ENCODE data around the gene SCTR.

Gene SCTR

DNA sequence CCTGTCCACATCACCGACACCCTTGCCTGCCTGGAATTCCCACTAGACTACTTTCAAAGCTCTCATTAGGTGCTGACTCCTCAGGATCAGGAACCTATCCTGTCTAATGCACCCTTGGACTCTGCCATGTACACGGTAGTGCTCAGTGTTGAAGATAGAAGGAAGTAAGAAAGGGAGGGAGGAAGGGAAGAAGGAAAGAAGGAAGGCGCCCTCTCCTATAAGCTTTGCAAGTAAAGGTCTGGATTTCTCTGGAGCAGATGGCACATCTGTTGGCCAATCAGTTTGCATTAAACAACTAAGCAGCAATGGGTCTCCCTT, 45.3 kb downstream of the SCTR start:
- H3K36me3 ChIP-seq (replicated peaks): no peaks in the 10 kb centered on the region
- H3K27me3 ChIP-seq (replicated peaks): peaks cover 3% of the 10 kb centered on the region
- in situ Hi-C loops (cut with HindIII; ENCODE audit: low pct_ligation_motif_present, low sequenced_read_pairs): loop anchor here (10.0 kb wide), 1 partner anchor 74 kb away; no protein-coding TSS in a partner anchor
- DNase-seq: no peak
- no peak overlapping the region for H3K4me3 ChIP-seq (ENCODE audit: low read depth, low read length)
- no peak overlapping the region for H3K27ac ChIP-seq
- no peak for TF ChIP-seq CTCF (IDR thresholded peaks at IDR 0.05; ENCODE audit: low read depth, low read length, missing control alignments)

- no peak for DNase-seq
- Histone ChIP-seq H3K36me3 (replicated peaks) (no peaks in the 10 kb centered on the region), H3K27ac (no peak overlapping the region), H3K4me3 (ENCODE audit: low read depth, low read length) (no peak overlapping the region), H3K27me3 (replicated peaks) (peaks cover 2% of the 10 kb centered on the region)
- in situ Hi-C loops (cut with HindIII; ENCODE audit: low pct_ligation_motif_present, low sequenced_read_pairs): loop anchor here (10.0 kb wide), 1 partner anchor 74 kb away; no protein-coding TSS in a partner anchor
- TF ChIP-seq CTCF (IDR thresholded peaks at IDR 0.05; ENCODE audit: low read depth, low read length, missing control alignments): no peak
Measured at GRCh38 chr2:119478188-119478977, 45.9 kb downstream of the SCTR start.

- TF ChIP-seq CTCF (IDR thresholded peaks at IDR 0.05; ENCODE audit: low read depth, low read length, missing control alignments): no peak
- Histone ChIP-seq H3K36me3 (replicated peaks) (no peaks in the 10 kb centered on the region), H3K4me3 (ENCODE audit: low read depth, low read length) (no peak overlapping the region), H3K27me3 (replicated peaks) (peaks cover 2% of the 10 kb centered on the region), H3K27ac (no peak overlapping the region)
- no peak for DNase-seq
- in situ Hi-C loops (cut with HindIII; ENCODE audit: low pct_ligation_motif_present, low sequenced_read_pairs): loop anchor here (10.0 kb wide), 1 partner anchor 72 kb away; no protein-coding TSS in a partner anchor
Measured at GRCh38 chr2:119477113-119477505, 47.2 kb downstream of the SCTR start.

DNA sequence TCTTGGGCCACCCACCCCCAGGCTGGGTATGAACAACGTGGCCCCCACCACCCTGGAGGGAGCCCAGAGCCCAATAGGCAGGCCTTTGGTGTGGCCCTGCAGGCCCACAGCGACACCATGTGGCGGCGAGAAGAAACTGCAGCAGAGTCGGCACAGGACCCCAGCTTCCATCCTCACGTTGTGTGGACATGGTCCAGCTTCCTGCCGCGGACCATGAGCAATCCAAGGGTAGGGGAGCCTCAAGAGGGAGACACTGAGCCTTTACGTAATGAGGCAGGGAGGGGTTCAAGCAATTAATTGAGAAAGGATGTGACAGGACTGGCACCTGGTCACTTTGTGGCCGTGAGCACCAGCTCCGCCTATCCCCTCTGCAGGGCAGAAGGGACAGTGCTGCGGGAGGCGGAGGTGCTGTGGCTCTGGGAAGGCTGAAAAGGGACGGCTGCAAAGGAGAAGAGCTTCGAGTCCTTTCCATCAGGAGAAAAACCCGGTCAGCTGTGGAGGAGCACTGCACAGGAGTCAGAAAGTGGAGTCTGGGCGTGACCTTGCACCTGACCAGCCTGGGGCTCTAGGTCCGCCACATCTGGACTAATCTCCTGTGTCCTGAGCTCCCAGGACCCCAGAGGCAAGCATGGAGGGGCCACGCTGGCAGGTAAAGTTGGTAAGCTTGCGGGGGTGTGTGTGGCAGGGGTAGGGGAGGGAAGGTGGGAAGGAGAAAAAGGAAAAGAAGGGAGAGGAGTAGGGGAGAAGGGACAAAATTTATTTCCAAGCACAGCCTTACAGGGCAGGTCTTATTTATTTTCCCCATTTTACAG, 47.8 kb downstream of the SCTR start:
- TF ChIP-seq CTCF (IDR thresholded peaks at IDR 0.05; ENCODE audit: low read depth, low read length, missing control alignments): peak; percentile 97
- in situ Hi-C loops (cut with HindIII; ENCODE audit: low pct_ligation_motif_present, low sequenced_read_pairs): loop anchor here (10.0 kb wide), 1 partner anchor 72 kb away; no protein-coding TSS in a partner anchor
- peak; percentile 53 for DNase-seq
- Histone ChIP-seq H3K4me3 (ENCODE audit: low read depth, low read length) (no peak overlapping the region), H3K27me3 (replicated peaks) (peaks cover 2% of the 10 kb centered on the region), H3K27ac (no peak overlapping the region), H3K36me3 (replicated peaks) (no peaks in the 10 kb centered on the region)

GRCh38 chr2:119475857-119476244, 48.4 kb downstream of the SCTR start:
- no peak for TF ChIP-seq CTCF (IDR thresholded peaks at IDR 0.05; ENCODE audit: low read depth, low read length, missing control alignments)
- in situ Hi-C loops (cut with HindIII; ENCODE audit: low pct_ligation_motif_present, low sequenced_read_pairs): loop anchor here (10.0 kb wide), 1 partner anchor 71 kb away; no protein-coding TSS in a partner anchor

More at GRCh38 chr2:119475857-119476244, 48.4 kb downstream of the SCTR start:
- H3K36me3 ChIP-seq (replicated peaks): no peaks in the 10 kb centered on the region
- DNase-seq: no peak
- no peak overlapping the region for H3K4me3 ChIP-seq (ENCODE audit: low read depth, low read length)
- H3K27me3 ChIP-seq (replicated peaks): peaks cover 2% of the 10 kb centered on the region
- H3K27ac ChIP-seq: no peak overlapping the region
